ENCODE results near the gene ABLIM1.

DNA sequence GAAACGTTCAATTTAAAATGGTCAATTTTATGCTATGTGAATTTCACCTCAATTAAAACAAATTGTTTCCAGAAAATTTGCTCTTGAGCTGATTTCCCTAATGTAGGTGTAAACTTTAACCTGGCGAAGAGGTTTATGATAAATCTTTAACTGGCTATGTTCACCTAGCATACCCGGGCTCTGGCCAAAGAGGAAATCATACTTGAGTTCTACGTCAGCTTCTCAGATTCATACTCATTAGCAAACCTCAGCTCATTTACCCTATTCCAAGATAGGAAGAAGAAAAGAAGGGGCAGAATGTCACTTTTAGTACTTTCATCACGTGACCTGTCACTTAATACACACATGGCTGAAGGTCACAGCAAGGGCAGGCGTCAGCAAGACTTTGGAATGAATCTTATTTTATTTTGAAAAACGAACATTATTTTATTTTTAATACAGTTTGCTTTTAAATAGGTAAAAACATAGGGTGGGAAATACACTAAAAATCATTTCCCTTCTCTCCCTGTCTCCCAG lies 97.0 kb downstream of the ABLIM1 start:
- TF ChIP-seq POLR2AphosphoS5 (IDR thresholded peaks at IDR 0.05; ENCODE audit: low read depth, low read length) (no peak), TAF1 (IDR thresholded peaks at IDR 0.05; ENCODE audit: low read depth, low read length) (no peak), POLR2A (IDR thresholded peaks at IDR 0.05; ENCODE audit: low read depth, low read length) (no peak), SPI1 (IDR thresholded peaks at IDR 0.05; ENCODE audit: low read depth, low read length) (no peak)

Measured in GM12891 (cell line).